Stimulated activated naive CD4-positive, alpha-beta T cell (primary cell): ENCODE results near the gene MLEC.

Source experiments
- DNase-seq, 6 experiments: peaks; one replicate each; lab custom pipeline; 2025; lab: John Stamatoyannopoulos, UW

MLEC gene

DNA sequence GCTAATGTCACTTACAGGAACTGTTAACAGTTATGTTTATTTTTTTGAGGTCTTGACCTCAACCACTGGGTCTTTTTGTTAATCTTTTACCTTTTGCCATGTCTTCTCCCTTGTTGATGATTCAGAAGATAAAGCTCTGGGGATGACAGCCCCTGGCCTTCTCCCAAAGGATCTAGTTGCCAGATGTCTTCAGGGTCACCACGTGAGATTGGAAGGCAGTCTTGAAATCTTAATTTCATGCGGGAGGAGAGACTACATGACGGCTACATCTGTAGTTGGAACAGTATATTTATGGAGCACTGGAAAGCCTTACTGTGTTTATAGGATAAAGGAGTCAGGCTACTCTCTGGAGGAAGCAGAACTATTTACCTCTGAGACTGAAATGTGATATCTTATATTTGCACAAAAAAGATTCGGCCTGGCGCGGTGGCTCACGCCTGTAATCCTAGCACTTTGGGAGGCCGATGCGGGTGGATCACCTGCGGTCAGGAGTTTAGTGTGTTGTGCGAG, 5.6 kb downstream of the MLEC start:
- no peak for DNase-seq

GRCh38 chr12:120693848-120694247, 6.9 kb downstream of the MLEC start:
- no peak for DNase-seq

GRCh38 chr12:120696626-120697025, 9.7 kb downstream of the MLEC start:
- no peak for DNase-seq

DNA sequence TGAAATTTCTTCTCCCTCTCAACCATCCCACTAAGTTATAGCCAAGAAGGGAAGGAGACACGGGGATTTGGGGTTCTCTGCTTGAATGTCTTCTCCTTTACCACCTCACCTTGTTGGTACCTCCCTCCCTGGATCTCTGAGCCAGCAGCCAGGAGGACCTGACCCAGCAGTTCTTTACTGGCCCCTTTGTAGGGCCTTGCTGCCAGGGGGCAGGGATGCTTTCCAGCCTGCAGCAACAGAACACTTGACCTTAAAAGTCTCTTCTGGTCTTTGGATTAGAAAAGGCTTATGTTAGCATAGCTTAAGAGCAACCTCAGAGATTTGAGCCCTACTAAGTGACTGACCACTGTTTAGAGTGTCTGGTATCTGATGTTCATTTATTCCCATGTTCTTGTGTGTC, 10.4 kb downstream of the MLEC start:
- DNase-seq: no peak

DNA sequence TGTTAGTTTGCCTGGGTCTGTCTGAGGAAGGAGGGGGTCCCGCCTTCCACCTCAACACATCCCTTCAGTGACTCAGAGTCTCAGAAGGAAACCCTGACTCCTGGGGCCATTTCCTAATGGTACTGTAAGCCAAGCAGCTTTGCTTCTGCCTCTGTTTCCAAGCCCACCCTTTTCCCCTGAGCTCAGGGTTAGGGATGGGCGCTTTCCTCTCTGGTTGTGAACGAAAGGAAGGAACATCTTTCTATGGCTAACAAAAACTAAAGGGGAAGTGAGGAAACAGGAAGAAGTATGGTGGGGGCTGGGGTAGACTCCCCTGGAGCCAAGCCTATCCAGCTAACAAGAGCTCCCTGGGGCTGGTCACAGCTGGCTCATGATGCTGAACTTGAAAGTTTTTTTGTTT, 11.7 kb downstream of the MLEC start:
- no peak for DNase-seq

DNA sequence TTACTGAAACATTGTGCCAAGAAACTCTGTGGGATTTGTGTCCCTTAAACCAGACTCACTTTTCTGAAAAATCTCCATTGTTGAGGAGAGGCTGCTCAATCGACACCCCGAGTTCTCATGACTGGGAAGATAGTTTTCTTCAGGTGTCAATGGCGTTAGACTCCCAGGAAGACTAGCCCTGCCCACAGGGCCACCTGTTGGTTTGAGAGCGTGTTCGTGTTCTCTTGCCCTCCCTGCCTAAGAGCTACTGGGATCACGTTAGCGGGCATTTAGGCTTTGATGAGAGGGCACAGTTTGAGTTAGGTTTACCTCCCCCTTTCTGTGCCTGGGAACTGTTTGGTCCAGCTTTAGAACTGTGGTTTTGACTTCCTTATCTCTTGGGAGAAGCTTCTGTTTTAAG, 12.6 kb downstream of the MLEC start:
- no peak for DNase-seq

DNA sequence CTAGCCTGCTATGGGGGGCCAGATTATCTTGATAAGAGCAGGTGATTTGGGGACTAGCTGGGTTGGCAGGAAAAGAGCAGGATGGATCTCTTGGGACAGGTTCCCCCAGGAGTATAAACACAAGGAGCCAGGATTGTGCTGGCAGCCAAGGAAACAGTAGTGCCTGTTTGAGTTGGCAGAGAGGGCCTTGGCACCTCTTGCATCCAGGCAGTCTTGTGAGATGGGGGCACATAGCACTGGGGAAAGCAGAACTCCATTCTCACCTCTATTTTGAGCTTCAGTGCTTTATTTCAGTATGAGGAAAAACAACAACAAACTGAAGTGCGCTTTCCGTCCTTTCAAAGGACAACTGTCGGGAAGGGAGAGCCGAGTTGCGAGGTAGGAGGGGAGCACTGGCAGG, 13.9 kb downstream of the MLEC start:
- no peak for DNase-seq

GRCh38 chr12:120702637-120703036, 15.7 kb downstream of the MLEC start:
- no peak for DNase-seq

DNA sequence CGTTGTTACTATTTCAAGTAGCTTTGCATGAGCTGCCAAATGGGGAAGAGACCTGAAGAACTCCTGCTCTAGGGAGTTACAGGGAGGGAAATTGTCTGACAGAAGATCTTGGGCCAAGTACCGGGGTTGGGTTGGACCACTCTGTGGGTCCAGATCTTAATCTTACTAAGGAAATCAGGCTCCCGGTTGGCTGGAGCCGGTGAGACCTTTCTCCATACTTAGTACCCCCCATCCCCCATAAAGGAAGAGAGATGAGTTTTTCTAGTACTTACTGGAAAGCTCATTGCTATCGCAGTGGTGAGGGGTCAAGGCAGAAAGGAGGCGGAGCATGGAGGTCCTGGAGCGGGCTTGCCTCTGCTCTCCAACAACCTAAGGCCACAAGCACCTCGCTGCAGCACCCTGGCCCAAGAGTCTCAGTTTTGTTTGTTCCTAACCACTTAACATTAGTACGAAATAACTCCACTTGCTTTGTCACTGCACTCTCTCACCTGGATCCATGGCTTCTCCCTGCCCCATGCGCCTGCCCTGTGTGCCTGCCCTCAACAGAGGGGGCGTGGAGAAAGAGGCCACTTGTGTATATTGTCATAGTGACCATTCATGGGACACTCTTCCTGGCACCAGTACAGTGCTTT, 16.5 kb downstream of the MLEC start:
- no peak for DNase-seq

DNA sequence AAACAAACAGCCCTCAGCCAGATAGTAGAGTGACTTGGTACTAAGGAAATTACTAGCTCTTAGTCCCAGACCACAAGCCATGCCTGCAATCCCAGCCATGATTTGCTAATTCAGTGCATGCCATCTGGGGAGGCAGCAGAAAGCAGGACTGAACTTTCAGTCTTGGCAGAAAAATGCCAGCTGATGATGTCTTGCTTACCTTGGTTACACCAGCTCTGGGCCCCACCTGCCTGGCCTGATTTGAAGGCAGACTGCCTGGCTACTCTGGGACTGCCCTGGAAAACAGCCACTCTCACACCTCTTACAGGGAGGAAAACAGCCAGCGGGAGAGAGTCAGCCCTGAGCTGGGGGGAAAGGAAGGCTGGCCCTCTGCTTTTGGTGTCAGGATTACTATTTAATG, 18.7 kb downstream of the MLEC start:
- no peak for DNase-seq

GRCh38 chr12:120706029-120706428, 19.1 kb downstream of the MLEC start:
- no peak for DNase-seq

- no peak for DNase-seq
Observed at GRCh38 chr12:120708651-120709050, 21.7 kb downstream of the MLEC start.

DNA sequence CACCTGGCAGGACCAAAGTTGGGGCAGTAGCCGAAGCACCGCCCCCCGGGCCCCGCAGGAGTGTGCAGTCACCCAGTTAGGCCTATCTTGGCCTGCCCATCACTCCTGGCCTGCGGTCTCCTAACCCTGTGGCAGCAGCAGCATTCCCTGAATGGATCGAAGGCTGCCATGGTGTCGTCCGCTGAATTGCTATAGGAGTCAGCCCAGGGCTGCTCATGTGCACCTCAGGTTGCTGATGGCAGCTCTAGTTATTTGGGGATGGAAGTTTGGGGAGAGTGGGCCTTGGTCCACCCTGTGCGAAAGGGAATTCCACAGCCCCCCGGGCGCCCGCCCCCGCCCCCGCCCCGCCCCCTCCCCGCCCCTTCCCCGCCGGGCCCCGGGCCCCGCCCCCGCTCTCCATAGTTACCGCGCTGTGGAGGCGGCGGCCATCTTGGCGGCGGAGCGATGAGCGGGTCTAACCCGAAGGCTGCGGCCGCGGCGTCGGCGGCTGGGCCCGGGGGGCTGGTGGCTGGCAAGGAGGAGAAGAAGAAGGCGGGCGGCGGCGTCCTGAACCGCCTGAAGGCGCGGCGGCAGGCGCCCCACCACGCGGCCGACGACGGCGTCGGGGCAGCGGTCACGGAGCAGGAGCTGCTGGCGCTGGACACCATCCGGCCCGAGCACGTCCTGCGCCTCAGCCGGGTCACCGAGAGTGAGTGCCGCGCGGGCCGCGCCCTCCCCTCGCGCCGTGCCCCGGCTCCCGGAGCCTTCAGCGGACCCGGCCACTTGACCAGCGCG, 23.3 kb downstream of the MLEC start, which contains the start of gene UNC119B:
TSS of gene UNC119B (plus strand) at position 428 of the 774 bp plus-strand sequence. CDS start at position 445, 17 bp downstream.
- DNase-seq: peak; percentile 43 to 70 (median 64)

DNA sequence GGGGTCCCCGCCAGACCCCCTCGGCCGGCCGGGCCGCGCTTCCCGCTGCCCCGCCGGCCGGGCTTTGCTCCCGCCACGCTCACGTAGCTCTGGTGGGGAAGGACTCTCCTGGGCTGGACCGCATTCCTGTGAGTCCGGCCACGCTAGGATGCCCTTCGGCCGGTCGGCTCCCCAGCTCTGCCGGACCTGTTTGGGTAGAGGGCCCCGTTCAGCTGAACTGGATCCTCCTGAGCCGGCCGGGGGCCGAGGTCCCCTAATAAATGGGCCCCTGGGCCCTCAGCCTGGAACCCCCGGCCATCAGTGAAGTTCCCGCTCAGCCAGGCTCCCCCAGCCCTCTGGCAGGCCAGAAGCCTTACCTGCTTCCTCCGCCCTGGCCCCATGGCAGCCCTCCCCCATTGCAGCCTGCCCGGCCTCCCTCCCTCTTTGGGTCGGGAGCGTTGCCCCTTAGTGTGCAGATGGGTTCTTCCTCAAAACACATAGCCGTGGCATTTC, 23.9 kb downstream of the MLEC start:
- DNase-seq: peak in 3 of 6 experiments; percentile 9 to 31 (median 10)

GRCh38 chr12:120711411-120711810, 24.5 kb downstream of the MLEC start:
- peak in 1 of 6 experiments; percentile 31 for DNase-seq

DNA sequence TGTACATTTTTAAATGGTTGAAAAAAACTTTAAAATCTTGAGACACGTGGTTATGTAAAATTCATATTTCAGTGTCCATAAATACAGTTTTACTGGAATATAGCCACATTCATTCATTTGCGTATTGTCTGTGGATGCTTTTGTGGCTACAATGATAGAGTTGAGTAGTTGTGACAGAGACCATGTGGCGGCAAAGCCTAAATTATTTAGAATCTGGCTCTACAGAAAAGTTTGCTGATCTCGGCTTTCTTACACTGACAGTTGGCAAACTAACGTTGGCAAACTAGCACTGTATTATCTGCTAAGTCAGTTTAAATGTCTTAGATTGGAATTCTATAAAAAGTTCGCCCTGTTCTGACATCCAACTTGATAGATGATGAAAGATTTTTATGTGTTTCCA, 25.7 kb downstream of the MLEC start:
- no peak for DNase-seq

GRCh38 chr12:120713861-120714482, 27.0 kb downstream of the MLEC start:
- DNase-seq: peak; percentile 23 to 82 (median 64)

DNA sequence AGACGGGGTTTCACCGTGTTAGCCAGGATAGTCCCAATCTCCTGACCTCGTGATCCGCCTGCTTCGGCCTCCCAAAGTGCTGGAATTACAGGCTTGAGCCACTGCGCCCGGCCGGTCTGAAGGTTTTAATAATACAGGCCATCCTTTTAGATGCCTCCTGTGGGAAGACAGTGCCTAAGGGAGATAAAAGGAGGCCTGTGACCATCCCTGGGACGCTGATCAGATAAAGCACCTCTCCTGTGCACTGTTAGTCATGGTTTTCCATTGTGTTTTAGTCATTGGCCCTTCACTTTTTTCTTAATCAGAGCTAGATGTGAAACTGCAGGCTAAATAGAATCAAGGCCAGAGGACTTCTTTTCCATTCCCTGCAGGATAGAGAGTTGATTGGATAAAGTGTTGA, 31.1 kb downstream of the MLEC start:
- DNase-seq: no peak

GRCh38 chr12:120719072-120719471, 32.1 kb downstream of the MLEC start:
- no peak for DNase-seq

GRCh38 chr12:120719496-120720233, 32.7 kb downstream of the MLEC start:
- no peak for DNase-seq

DNA sequence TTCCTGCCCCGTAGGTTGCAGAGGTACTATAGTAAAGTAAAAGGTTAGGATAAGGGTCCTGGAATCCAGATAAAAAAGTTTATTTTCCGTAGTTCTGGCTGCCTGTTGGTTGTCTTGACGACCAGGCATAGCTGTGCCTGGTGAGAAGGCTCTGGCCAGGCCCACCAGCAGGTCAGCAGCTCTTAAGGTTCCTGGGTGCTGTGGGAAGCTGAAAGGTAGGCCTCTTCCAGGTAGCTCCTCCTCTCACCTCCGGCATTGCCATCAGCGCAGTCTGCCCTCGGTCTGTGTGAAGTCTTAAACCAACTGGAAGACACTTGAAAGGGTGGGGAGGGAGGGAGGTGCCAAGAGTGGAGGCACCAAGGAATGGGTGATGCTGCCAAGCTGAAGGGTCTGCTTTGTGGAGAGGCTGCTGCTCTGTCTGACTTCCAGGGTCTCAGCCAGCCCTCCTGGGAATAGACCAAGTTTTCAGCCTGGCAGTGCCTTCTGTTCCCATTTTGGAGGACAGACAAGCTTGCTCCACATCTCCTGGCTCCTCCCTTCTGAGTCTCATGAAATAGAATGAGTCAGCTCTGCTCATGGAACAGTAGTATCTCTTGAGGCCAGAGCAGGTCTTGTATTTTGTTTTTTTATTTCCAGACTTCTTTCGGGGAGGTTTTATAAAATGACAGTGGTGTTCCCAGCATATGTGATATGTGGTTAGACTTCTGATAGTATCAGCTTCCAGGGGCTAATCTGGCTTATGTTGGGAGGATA, 33.5 kb downstream of the MLEC start:
- no peak for DNase-seq
